Retinal pigment epithelial cell (primary cell): ENCODE measurements around the gene ALPG.
"Not testable (repeated sequence)": the region's sequence is repeated elsewhere in the genome, so short reads cannot be mapped to it uniquely, and the experiment has no call there.

Source experiments
- DNase-seq: peaks from one replicate; pipeline ENCODE4 v3.0.0-alpha.2; 2010; ENCODE audit warnings: low read depth
- H3K4me3 ChIP-seq: 2 replicates; pipeline ENCODE4 v1.5.1; 2011; ENCODE audit warnings: mild to moderate bottlenecking, low read length, control low read depth, moderate library complexity
- CTCF ChIP-seq: conservative IDR thresholded peaks from 2 replicates; pipeline ENCODE4 v1.5.1; 2011; ENCODE audit warnings: low read depth, low read length, control low read depth, inconsistent platforms

The ALPG gene

GRCh38 chr2:232406556-232407310 lies at the start of gene ALPG:
Gene ALPG, plus strand, starts transcription at chr2:232406844. Its CDS starts 51 bp downstream, at chr2:232406895.
- H3K4me3 ChIP-seq = no peak within 1 kb of the TSS
- no peak for DNase-seq
- TF ChIP-seq CTCF = no peak

GRCh38 chr2:232361646-232362045 lies 45.0 kb upstream of the ALPG start:
- H3K4me3 ChIP-seq = no peak overlapping the region
- no peak for DNase-seq
- no peak for TF ChIP-seq CTCF

GRCh38 chr2:232362174-232362900 lies 44.3 kb upstream of the ALPG start:
- DNase-seq = no peak
- TF ChIP-seq CTCF = no peak
- no peak overlapping the region for H3K4me3 ChIP-seq

- not testable (repeated sequence) for DNase-seq, H3K4me3 ChIP-seq
Measured at GRCh38 chr2:232363064-232363783, 43.4 kb upstream of the ALPG start.

- no peak for DNase-seq
- H3K4me3 ChIP-seq = no peak overlapping the region
- TF ChIP-seq CTCF = no peak
Measured at GRCh38 chr2:232363784-232364615, 42.6 kb upstream of the ALPG start.

- DNase-seq, H3K4me3 ChIP-seq: not testable (repeated sequence)
Measured at GRCh38 chr2:232364806-232365594, 41.6 kb upstream of the ALPG start.

- peak; percentile 58 for TF ChIP-seq CTCF
- DNase-seq = peak; percentile 80
- H3K4me3 ChIP-seq = no peak overlapping the region
Measured at GRCh38 chr2:232365621-232366321, 40.9 kb upstream of the ALPG start.

GRCh38 chr2:232366461-232366860 lies 40.2 kb upstream of the ALPG start:
- not testable (repeated sequence) for DNase-seq, H3K4me3 ChIP-seq
